ENCODE results near the gene TIMM21. TPM values are rescaled to one million over a fixed set of nuclear protein-coding genes. Genes with fewer than 3 reads are reported as not detected.

TIMM21 gene
- total RNA-seq, 3 donors from 2014 or later (not counting 1 experiment from before 2014, with no cell fraction given): 13.1 to 17.3 (median 16.1) TPM

DNA sequence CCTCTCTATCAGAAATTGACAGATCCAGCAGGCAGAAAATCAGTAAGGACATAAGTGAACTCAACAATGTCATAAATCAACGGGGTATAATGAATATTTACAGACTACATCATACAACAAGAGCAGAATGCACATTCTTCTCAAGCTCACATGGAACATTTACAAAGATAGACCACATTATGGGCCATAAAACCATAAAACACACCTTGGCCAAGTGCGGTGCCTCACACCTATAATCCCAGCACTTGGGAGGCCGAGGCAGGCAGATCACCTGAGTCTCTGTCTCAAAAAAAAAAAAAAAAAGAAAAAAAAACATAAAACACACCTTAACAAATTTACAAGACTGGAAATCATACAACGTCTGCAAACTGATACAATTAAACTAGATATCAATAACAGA lies 37.3 kb upstream of the TIMM21 start:
- Mint-ChIP-seq H3K36me3 (peaks cover 10% of the 10 kb centered on the region), H3K4me1 (peaks cover 5 to 6% of the 10 kb centered on the region in 2 donors), H3K4me3 (no peak overlapping the region), H3K9me3 (peaks cover 5% of the 10 kb centered on the region in 2 donors), H3K27ac (no peak overlapping the region), H3K27me3 (ENCODE audit: low read depth in 2 of 2) (no peaks in the 10 kb centered on the region)
- DNase-seq: no peak
- WGBS (ENCODE audit: insufficient coverage): 94% methylated on average over 3 of the region's 4 CpGs
- no peak for ATAC-seq
- Histone ChIP-seq H3K27ac (ENCODE audit: low read length) (no peak overlapping the region), H3K4me3 (ENCODE audit: low read length) (no peak overlapping the region), H3K27me3 (ENCODE audit: control insufficient read depth, insufficient read depth, low read length) (no peaks in the 10 kb centered on the region), H3K4me1 (ENCODE audit: control insufficient read depth, insufficient read depth, low read length) (no peaks in the 10 kb centered on the region), H3K36me3 (ENCODE audit: control insufficient read depth, insufficient read depth, low read length) (no peaks in the 10 kb centered on the region), H3K9me3 (ENCODE audit: control insufficient read depth, insufficient read depth, low read length) (no peaks in the 10 kb centered on the region)
- TF ChIP-seq CTCF (IDR thresholded peaks at IDR 0.05): no peak
- intact Hi-C loops (cut with micrococcal nuclease): no loop called here

DNA sequence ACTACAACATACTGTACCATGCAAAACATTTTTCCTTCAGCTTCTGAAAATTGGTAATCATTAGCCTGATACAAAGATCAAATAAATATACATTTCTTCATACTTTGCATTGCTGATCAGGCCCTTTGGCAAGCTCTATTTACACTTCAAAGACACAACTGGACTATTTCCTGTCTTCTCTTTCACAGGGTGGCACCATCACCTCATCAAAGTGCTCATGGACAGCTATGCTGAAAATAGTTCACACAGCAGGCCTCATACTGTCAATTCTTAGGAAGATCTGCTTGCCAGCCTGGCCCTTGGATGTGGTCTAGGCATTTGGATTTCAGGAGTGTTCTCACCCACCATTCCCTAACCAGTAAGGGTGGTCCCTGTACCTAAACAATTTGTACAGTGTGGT lies 34.6 kb upstream of the TIMM21 start:
- H3K9me3 Mint-ChIP-seq: peaks cover 0 to 2% of the 10 kb centered on the region in 2 donors
- Histone ChIP-seq H3K27ac (ENCODE audit: low read length) (no peak overlapping the region), H3K4me1 (ENCODE audit: control insufficient read depth, insufficient read depth, low read length) (no peaks in the 10 kb centered on the region), H3K27me3 (ENCODE audit: control insufficient read depth, insufficient read depth, low read length) (no peaks in the 10 kb centered on the region), H3K4me3 (ENCODE audit: low read length) (no peak overlapping the region), H3K36me3 (ENCODE audit: control insufficient read depth, insufficient read depth, low read length) (no peaks in the 10 kb centered on the region), H3K9me3 (ENCODE audit: control insufficient read depth, insufficient read depth, low read length) (no peaks in the 10 kb centered on the region)
- no peak for TF ChIP-seq CTCF (IDR thresholded peaks at IDR 0.05)
- DNase-seq: peak in 1 of 2 donors; percentile 7
- peaks cover 2% of the 10 kb centered on the region for H3K36me3 Mint-ChIP-seq
- no peak overlapping the region for H3K4me3 Mint-ChIP-seq
- peaks cover 5 to 6% of the 10 kb centered on the region in 2 donors for H3K4me1 Mint-ChIP-seq
- no peaks in the 10 kb centered on the region for H3K27me3 Mint-ChIP-seq (ENCODE audit: low read depth in 2 of 2)
- intact Hi-C loops (cut with micrococcal nuclease): no loop called here
- no peak overlapping the region for H3K27ac Mint-ChIP-seq
- no peak for ATAC-seq

- intact Hi-C loops (cut with micrococcal nuclease): no loop called here
- Mint-ChIP-seq H3K36me3 (no peaks in the 10 kb centered on the region), H3K4me1 (peaks cover 5 to 6% of the 10 kb centered on the region in 2 donors), H3K9me3 (peaks cover 0 to 2% of the 10 kb centered on the region in 2 donors), H3K4me3 (no peak overlapping the region), H3K27ac (no peak overlapping the region), H3K27me3 (ENCODE audit: low read depth in 2 of 2) (no peaks in the 10 kb centered on the region)
- WGBS (ENCODE audit: insufficient coverage): 53% methylated on average over 1 of the region's 1 CpG
- no peak for DNase-seq
- Histone ChIP-seq H3K27ac (ENCODE audit: low read length) (no peak overlapping the region), H3K9me3 (ENCODE audit: control insufficient read depth, insufficient read depth, low read length) (no peaks in the 10 kb centered on the region), H3K4me1 (ENCODE audit: control insufficient read depth, insufficient read depth, low read length) (no peaks in the 10 kb centered on the region), H3K36me3 (ENCODE audit: control insufficient read depth, insufficient read depth, low read length) (no peaks in the 10 kb centered on the region), H3K27me3 (ENCODE audit: control insufficient read depth, insufficient read depth, low read length) (no peaks in the 10 kb centered on the region), H3K4me3 (ENCODE audit: low read length) (no peak overlapping the region)
- TF ChIP-seq CTCF (IDR thresholded peaks at IDR 0.05): no peak
- ATAC-seq: no peak
Observed at GRCh38 chr18:74114116-74114515, 34.2 kb upstream of the TIMM21 start.

GRCh38 chr18:74115046-74115445 lies 33.3 kb upstream of the TIMM21 start:
- Histone ChIP-seq H3K36me3 (ENCODE audit: control insufficient read depth, insufficient read depth, low read length) (no peaks in the 10 kb centered on the region), H3K27me3 (ENCODE audit: control insufficient read depth, insufficient read depth, low read length) (no peaks in the 10 kb centered on the region), H3K4me3 (ENCODE audit: low read length) (no peak overlapping the region), H3K4me1 (ENCODE audit: control insufficient read depth, insufficient read depth, low read length) (no peaks in the 10 kb centered on the region), H3K27ac (ENCODE audit: low read length) (no peak overlapping the region), H3K9me3 (ENCODE audit: control insufficient read depth, insufficient read depth, low read length) (no peaks in the 10 kb centered on the region)
- intact Hi-C loops (cut with micrococcal nuclease): no loop called here
- ATAC-seq: no peak
- Mint-ChIP-seq H3K9me3 (peaks cover 0 to 2% of the 10 kb centered on the region in 2 donors), H3K4me3 (no peak overlapping the region), H3K27me3 (ENCODE audit: low read depth in 2 of 2) (peaks cover 0 to 3% of the 10 kb centered on the region in 2 donors), H3K36me3 (no peaks in the 10 kb centered on the region), H3K27ac (no peak overlapping the region), H3K4me1 (peaks cover 5% of the 10 kb centered on the region in 2 donors)
- no peak for TF ChIP-seq CTCF (IDR thresholded peaks at IDR 0.05)
- WGBS (ENCODE audit: insufficient coverage): 85% methylated on average over 4 of the region's 4 CpGs
- DNase-seq: no peak

All from natural killer cell (primary cell).